K562 (cell line): ENCODE data around the gene PHOX2A.

Experiments
- CAMTA2 ChIP-seq: fragments of 250-450 bp; sonication (Bioruptor Pico); conservative IDR thresholded peaks from 2 replicates; pipeline ENCODE4 v1.5.1; 2022
- GTF2F1 ChIP-seq: IDR thresholded peaks from 2 replicates; pipeline ENCODE4 v1.6.1; 2011; ENCODE audit warnings: low read depth, low read length, improper control_type of control experiment
- HDAC2 ChIP-seq: fragments of 450-650 bp; IDR thresholded peaks from 2 replicates; pipeline ENCODE4 v1.6.1; 2016; ENCODE audit warnings: mild to moderate bottlenecking
- HDAC3 ChIP-seq: fragments of 450-650 bp; IDR thresholded peaks from 2 replicates; pipeline ENCODE4 v1.6.1; 2018; ENCODE audit warnings: borderline replicate concordance, mild to moderate bottlenecking, moderate library complexity; ENCODE audit not compliant: partially characterized antibody
- HDAC6 ChIP-seq: IDR thresholded peaks from 2 replicates; pipeline ENCODE4 v1.6.1; 2012; ENCODE audit warnings: low read depth, mild to moderate bottlenecking, control low read depth, inconsistent platforms, low read length, moderate library complexity
- HNRNPH1 ChIP-seq: fragments of 200-400 bp; formaldehyde crosslinking; optimal IDR thresholded peaks from 2 replicates; pipeline ENCODE3; 2017; ENCODE audit warnings: low read depth, mild to moderate bottlenecking, low read length, moderate library complexity
- JUND ChIP-seq, 2 experiments: IDR thresholded peaks; 2 replicates in 1 of 2; 3 replicates in 1 of 2; pipeline ENCODE4 v1.6.1; 2011; ENCODE audit warnings: borderline replicate concordance in 2 of 2, low read depth in 2 of 2, low read length in 2 of 2, improper control_type of control experiment in 1 of 2, missing biosample characterization in 1 of 2, missing genetic modification characterization in 1 of 2, missing genetic modification reagents in 1 of 2
- XRCC5 ChIP-seq: fragments of 200-400 bp; formaldehyde crosslinking; IDR thresholded peaks from 2 replicates; pipeline ENCODE4 v1.6.1; 2017; ENCODE audit warnings: low read depth, mild to moderate bottlenecking, low read length
- TF ChIP-seq, protein P1 (sequence below): fragments of 250-450 bp; sonication (Bioruptor Pico); IDR thresholded peaks from 2 replicates; pipeline ENCODE4 v1.4.0; 2020; ENCODE audit warnings: mild to moderate bottlenecking

DNA sequence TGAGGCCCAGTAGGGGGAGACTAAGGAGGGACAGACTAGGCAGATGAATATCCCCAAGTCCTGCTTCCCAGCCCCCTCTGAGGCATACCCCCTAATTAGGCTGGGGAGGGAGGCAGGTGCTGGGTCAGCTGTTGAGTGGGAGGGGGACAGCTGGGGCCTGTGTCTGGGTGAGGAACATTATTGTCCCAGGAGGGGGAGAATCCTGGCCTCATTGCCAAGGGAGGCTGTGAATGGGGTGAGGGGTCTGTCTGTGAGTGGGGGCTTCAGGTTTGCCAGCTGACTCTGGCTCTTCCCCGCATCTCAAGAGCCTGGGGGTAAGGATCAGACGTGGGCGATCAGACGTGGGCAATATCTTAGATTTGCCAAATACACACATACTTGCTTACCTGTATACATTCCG is 17.3 kb downstream of the PHOX2A start:
- TF ChIP-seq, protein P1, sequence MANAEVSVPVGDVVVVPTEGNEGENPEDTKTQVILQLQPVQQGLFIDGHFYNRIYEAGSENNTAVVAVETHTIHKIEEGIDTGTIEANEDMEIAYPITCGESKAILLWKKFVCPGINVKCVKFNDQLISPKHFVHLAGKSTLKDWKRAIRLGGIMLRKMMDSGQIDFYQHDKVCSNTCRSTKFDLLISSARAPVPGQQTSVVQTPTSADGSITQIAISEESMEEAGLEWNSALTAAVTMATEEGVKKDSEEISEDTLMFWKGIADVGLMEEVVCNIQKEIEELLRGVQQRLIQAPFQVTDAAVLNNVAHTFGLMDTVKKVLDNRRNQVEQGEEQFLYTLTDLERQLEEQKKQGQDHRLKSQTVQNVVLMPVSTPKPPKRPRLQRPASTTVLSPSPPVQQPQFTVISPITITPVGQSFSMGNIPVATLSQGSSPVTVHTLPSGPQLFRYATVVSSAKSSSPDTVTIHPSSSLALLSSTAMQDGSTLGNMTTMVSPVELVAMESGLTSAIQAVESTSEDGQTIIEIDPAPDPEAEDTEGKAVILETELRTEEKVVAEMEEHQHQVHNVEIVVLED (CRISPR knock-in tag) = no peak
- TF ChIP-seq GTF2F1 (no peak), HDAC2 (no peak), XRCC5 (no peak), JUND (IDR thresholded peaks at IDR 0.05; ENCODE audit: borderline replicate concordance, low read depth, low read length) (no peak), JUND (tag; IDR thresholded peaks at IDR 0.05; ENCODE audit: borderline replicate concordance, low read depth, low read length) (no peak), HDAC3 (no peak), CAMTA2 (CRISPR knock-in tag) (no peak), HNRNPH1 (no peak), HDAC6 (no peak)
